B cell (primary cell): Measurements from ENCODE around the gene ZNF592. TPM values are rescaled to one million over a fixed set of nuclear protein-coding genes. Genes with fewer than 3 reads are reported as not detected.

Experiments used
- ATAC-seq: fragments of 200-7000 bp; cut with Tn5 transposase; one replicate; pipeline ENCODE4 v1.10.0; 2021; ENCODE audit warnings: low read depth, mild to moderate bottlenecking, moderate number of reproducible peaks, moderate library complexity
- CTCF ChIA-PET: fragments of 350-600 bp; sonication (Branson Sonifier 250); formaldehyde crosslinking; loops from one replicate; lab custom pipeline; 2021; ENCODE audit warnings: antibody characterized with exemption, inconsistent platforms; lab: Charles Lee
- POLR2A ChIA-PET: fragments of 350-600 bp; sonication (Branson Sonifier 250); formaldehyde crosslinking; loops from one replicate; lab custom pipeline; 2021; ENCODE audit warnings: antibody characterized with exemption; lab: Charles Lee
- DNase-seq: peaks from one replicate; pipeline ENCODE4 v3.0.0; 2013
- H2AFZ ChIP-seq: 2 replicates; pipeline ENCODE4 v1.6.1; 2012; ENCODE audit warnings: mild to moderate bottlenecking, low read depth, low read length; ENCODE audit not compliant: insufficient read depth, poor library complexity, severe bottlenecking
- H3K27ac ChIP-seq, 2 donors: 1 replicate in 1 of 2; 2 replicates in 1 of 2; pipeline ENCODE4 v1.5.1; 2012 to 2013; ENCODE audit warnings: low read length in 2 of 2, mild to moderate bottlenecking in 2 of 2, moderate library complexity in 1 of 2
- H3K27me3 ChIP-seq, 4 experiments: fragments of 200-600 bp in 1 of 4; sonication (generic) in 1 of 4; replicated peaks in 1 of 4; 1 replicate in 2 of 4; 2 replicates in 2 of 4; pipeline versions ENCODE4 v1.6.1 to v1.7.0; 2013 to 2016; ENCODE audit warnings: low read length in 3 of 4, mild to moderate bottlenecking in 2 of 4, mixed read lengths in 1 of 4, moderate library complexity in 1 of 4; ENCODE audit not compliant: insufficient read depth in 4 of 4, control insufficient read depth in 3 of 4; ENCODE audit errors: control extremely low read depth in 1 of 4
- H3K36me3 ChIP-seq, 2 experiments: replicated peaks in 1 of 2; 1 replicate in 1 of 2; 2 replicates in 1 of 2; pipeline versions ENCODE4 v1.6.1 to v1.7.1; 2013; ENCODE audit warnings: low read length in 1 of 2; ENCODE audit not compliant: insufficient read depth in 2 of 2, control insufficient read depth in 1 of 2; ENCODE audit errors: control extremely low read depth in 1 of 2, extremely low read depth in 1 of 2
- H3K4me1 ChIP-seq, 2 donors: fragments of 200-600 bp in 1 of 2; sonication (generic) in 1 of 2; 1 replicate in 1 of 2; 2 replicates in 1 of 2; pipeline versions ENCODE4 v1.5.1 to v1.6.1; 2013 to 2017; ENCODE audit warnings: low read length in 2 of 2; ENCODE audit not compliant: control insufficient read depth in 2 of 2, insufficient read depth in 2 of 2
- H3K4me2 ChIP-seq: replicated peaks from 2 replicates; pipeline ENCODE3; 2012; ENCODE audit warnings: mild to moderate bottlenecking, low read depth, low read length; ENCODE audit not compliant: poor library complexity, severe bottlenecking
- H3K4me3 ChIP-seq, 5 experiments: fragments of 200-600 bp in 1 of 5; sonication (generic) in 1 of 5; 1 replicate in 3 of 5; 2 replicates in 2 of 5; pipeline versions ENCODE4 v1.5.1 to v1.7.0; 2011 to 2016; ENCODE audit warnings: low read length in 4 of 5, mild to moderate bottlenecking in 4 of 5, low read depth in 2 of 5, control low read depth in 1 of 5, moderate library complexity in 1 of 5; ENCODE audit not compliant: insufficient read depth in 1 of 5; ENCODE audit errors: control extremely low read depth in 1 of 5, extremely low read depth in 1 of 5
- H3K79me2 ChIP-seq: fragments of 200-600 bp; sonication (generic); one replicate; pipeline ENCODE4 v1.6.0; 2016; ENCODE audit warnings: low read length; ENCODE audit not compliant: control insufficient read depth, insufficient read depth
- H3K9ac ChIP-seq: fragments of 200-600 bp; sonication (generic); 2 replicates; pipeline ENCODE4 v1.6.1; 2017; ENCODE audit warnings: mild to moderate bottlenecking, low read length, moderate library complexity
- H3K9me3 ChIP-seq, 3 donors: one replicate each; pipeline versions ENCODE4 v1.6.1 to v1.7.1; 2013; ENCODE audit warnings: low read length in 2 of 3; ENCODE audit not compliant: control insufficient read depth in 2 of 3, insufficient read depth in 1 of 3; ENCODE audit errors: control extremely low read depth in 1 of 3
- H4K20me1 ChIP-seq: 2 replicates; pipeline ENCODE4 v1.6.0; 2012; ENCODE audit warnings: mild to moderate bottlenecking, low read length; ENCODE audit not compliant: insufficient read depth, control insufficient read depth, poor library complexity, severe bottlenecking
- H3K27ac Mint-ChIP-seq: one replicate; pipeline ENCODE4 v1.8.0; 2021; ENCODE audit warnings: mixed read lengths
- H3K27me3 Mint-ChIP-seq: one replicate; pipeline ENCODE4 v1.8.0; 2021; ENCODE audit warnings: mixed read lengths
- H3K4me1 Mint-ChIP-seq: one replicate; pipeline ENCODE4 v1.8.0; 2021; ENCODE audit warnings: mixed read lengths
- H3K4me3 Mint-ChIP-seq: one replicate; pipeline ENCODE4 v1.8.0; 2021; ENCODE audit warnings: mixed read lengths
- H3K9me3 Mint-ChIP-seq: one replicate; pipeline ENCODE4 v1.8.0; 2022; ENCODE audit warnings: mixed read lengths; ENCODE audit not compliant: insufficient read depth
- CTCF ChIP-seq: fragments of 200-600 bp; IDR thresholded peaks from one replicate; pipeline ENCODE4 v1.8.0; 2022; ENCODE audit warnings: antibody characterized with exemption, mild to moderate bottlenecking
- EZH2 ChIP-seq: IDR thresholded peaks from 2 replicates; pipeline ENCODE4 v1.6.1; 2012; ENCODE audit warnings: borderline replicate concordance, low read depth, mild to moderate bottlenecking, moderate library complexity, low read length; ENCODE audit not compliant: insufficient read depth, poor library complexity, severe bottlenecking
- WGBS: methylation state at CpG from one replicate; pipeline ENCODE4 v1.1.5; 2013; ENCODE audit warnings: missing lambda C conversion rate; ENCODE audit not compliant: insufficient coverage; 5-methylcytosine and 5-hydroxymethylcytosine counted together
- intact Hi-C: fragments of 100-400 bp; cut with micrococcal nuclease; formaldehyde crosslinking; loops from one replicate; pipeline ENCODE4 v1.10.0; 2022
- polyA plus RNA-seq: library from polyadenylated mRNA; depleted of rRNA; stranded (reverse); fragments of >200 nt; gene quantifications from 2 replicates; pipeline ENCODE4 v1.2.3, GENCODE V29; 2012
- total RNA-seq, 2 donors: library from RNA; stranded (reverse); fragments of 120-200 nt in 1 of 2; gene quantifications; 1 replicate in 1 of 2; 2 replicates in 1 of 2; pipeline versions ENCODE4 v1.2.3 to v1.2.4, GENCODE V29; 2013 to 2022

The ZNF592 gene
- total and polyA plus RNA-seq, 2 donors (not counting 1 experiment from before 2014, with no cell fraction given) = 35.8 to 64.4 TPM

- Mint-ChIP-seq H3K27me3 (no peaks in the 10 kb centered on the region), H3K27ac (no peak overlapping the region), H3K4me3 (no peak overlapping the region), H3K4me1 (no peaks in the 10 kb centered on the region), H3K9me3 (no peaks in the 10 kb centered on the region)
- 100% methylated on average over 3 of the region's 6 CpGs for WGBS
- no peaks in the 10 kb centered on the region for H3K36me3 ChIP-seq
- H3K27me3 ChIP-seq = no peaks in the 10 kb centered on the region
- H3K4me1 ChIP-seq = no peaks in the 10 kb centered on the region
- no peak overlapping the region for H2AFZ ChIP-seq
- no peak overlapping the region for H3K4me3 ChIP-seq
- H3K27ac ChIP-seq = no peak overlapping the region
- H3K79me2 ChIP-seq = no peaks in the 10 kb centered on the region
- H3K4me2 ChIP-seq = no peak overlapping the region
- H4K20me1 ChIP-seq = no peaks in the 10 kb centered on the region
- intact Hi-C loops = no loop called here
- no peak for DNase-seq
- H3K9ac ChIP-seq = no peak overlapping the region
- no peaks in the 10 kb centered on the region for H3K9me3 ChIP-seq
- no peak for ATAC-seq
- ChIA-PET POLR2A (no interaction called here), CTCF (interaction anchor here (0.6 to 0.7 kb wide), 2 partner anchors 50 to 52 kb away, joined by 3 to 6 read pairs; no protein-coding TSS in a partner anchor)
- no peak for TF ChIP-seq CTCF
- TF ChIP-seq EZH2 = no peak
Measured at GRCh38 chr15:84824260-84825007, 76.0 kb downstream of the ZNF592 start.

GRCh38 chr15:84826369-84826823 is 78.0 kb downstream of the ZNF592 start:
- no peak overlapping the region for H3K27ac Mint-ChIP-seq
- no peak overlapping the region for H3K9ac ChIP-seq
- ChIA-PET CTCF (no interaction called here), POLR2A (no interaction called here)
- no peaks in the 10 kb centered on the region for H3K9me3 Mint-ChIP-seq
- intact Hi-C loops = no loop called here
- DNase-seq = no peak
- no peaks in the 10 kb centered on the region for H3K9me3 ChIP-seq
- no peaks in the 10 kb centered on the region for H4K20me1 ChIP-seq
- H3K27ac ChIP-seq = no peak overlapping the region
- no peak overlapping the region for H3K4me3 ChIP-seq
- H3K4me1 ChIP-seq = no peaks in the 10 kb centered on the region
- no peak for ATAC-seq
- H3K4me2 ChIP-seq = no peak overlapping the region
- no peak overlapping the region for H3K4me3 Mint-ChIP-seq
- no peak overlapping the region for H2AFZ ChIP-seq
- no peaks in the 10 kb centered on the region for H3K27me3 ChIP-seq
- 90% methylated on average over 6 of the region's 6 CpGs for WGBS
- no peaks in the 10 kb centered on the region for H3K4me1 Mint-ChIP-seq
- TF ChIP-seq EZH2 = no peak
- TF ChIP-seq CTCF = no peak
- H3K79me2 ChIP-seq = no peaks in the 10 kb centered on the region
- no peaks in the 10 kb centered on the region for H3K36me3 ChIP-seq
- peaks cover 5% of the 10 kb centered on the region for H3K27me3 Mint-ChIP-seq
